ENCODE results near the gene PBX1. TPM values are rescaled to one million over a fixed set of nuclear protein-coding genes. Genes with fewer than 3 reads are reported as not detected.

PBX1 gene
- total and polyA plus RNA-seq, 4 donors = 14.0 to 125 (median 40.0) TPM

DNA sequence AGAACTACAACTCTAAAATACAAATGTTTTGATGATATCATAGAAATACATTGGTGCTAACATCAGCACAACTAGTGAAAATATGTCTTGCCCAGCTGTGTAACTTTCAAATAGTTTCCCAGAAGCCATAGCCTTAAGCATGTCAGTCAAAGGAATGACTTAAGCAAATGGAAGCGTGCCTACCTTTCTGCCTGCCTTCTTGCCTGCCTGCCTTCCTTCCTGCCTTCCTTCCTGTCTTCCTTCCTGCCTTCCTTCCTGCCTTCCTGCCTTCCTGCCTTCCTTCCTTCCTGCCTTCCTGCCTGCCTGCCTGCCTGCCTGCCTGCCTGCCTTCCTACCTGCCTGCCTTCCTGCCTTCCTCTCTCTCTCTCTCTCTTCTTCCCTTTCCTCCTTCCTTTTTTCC is 104.0 kb downstream of the PBX1 start:
- DNase-seq (no peak), ATAC-seq (ENCODE audit: low FRiP score) (no peak)
- intact Hi-C loops (cut with DNase I) = no loop called here
- Histone ChIP-seq H3K27ac (ENCODE audit: low read depth in 1 of 2, low read length in 2 of 2) (no peak overlapping the region), H3K27me3 (ENCODE audit: control insufficient read depth in 1 of 2, insufficient read depth in 2 of 2, low read length in 1 of 2) (no peaks in the 10 kb centered on the region), H3K4me3 (ENCODE audit: low read length in 2 of 2) (no peak overlapping the region), H3K9me3 (ENCODE audit: control insufficient read depth, low read length) (no peaks in the 10 kb centered on the region), H3K4me1 (ENCODE audit: control insufficient read depth in 1 of 2, insufficient read depth in 2 of 2, low read length in 2 of 2) (no peaks in the 10 kb centered on the region), H3K36me3 (ENCODE audit: control insufficient read depth in 1 of 2, insufficient read depth in 2 of 2, low read length in 1 of 2) (no peaks in the 10 kb centered on the region)
- WGBS, 2 donors = 58 to 76% methylated on average over 1 of the region's 1 CpG

DNA sequence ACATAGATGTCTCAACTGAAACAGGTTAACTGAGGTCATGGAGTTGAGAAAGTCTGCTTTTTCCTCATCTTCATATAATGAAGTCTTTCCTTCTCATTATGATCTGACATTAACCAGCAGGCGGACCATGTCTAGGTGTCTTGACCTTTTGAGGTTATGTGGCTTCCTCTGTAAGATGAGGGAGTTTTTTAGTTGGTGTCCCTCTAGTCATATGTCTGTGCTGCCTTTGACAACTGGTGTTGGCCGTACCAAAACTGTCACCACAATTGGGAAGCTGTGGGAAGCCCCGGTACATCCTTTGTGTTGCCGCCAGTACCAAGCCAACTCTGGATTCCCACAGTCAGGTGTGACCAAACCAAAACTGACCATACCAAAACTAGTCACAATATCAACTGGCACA is 105.1 kb downstream of the PBX1 start:
- no peak for ATAC-seq (ENCODE audit: low FRiP score)
- H3K27me3 ChIP-seq (ENCODE audit: control insufficient read depth in 1 of 2, insufficient read depth in 2 of 2, low read length in 1 of 2) = no peaks in the 10 kb centered on the region
- 94 to 98% methylated on average over 4 of the region's 4 CpGs for WGBS, 2 donors
- no peak overlapping the region for H3K4me3 ChIP-seq (ENCODE audit: low read length in 2 of 2)
- no peaks in the 10 kb centered on the region for H3K36me3 ChIP-seq (ENCODE audit: control insufficient read depth in 1 of 2, insufficient read depth in 2 of 2, low read length in 1 of 2)
- H3K4me1 ChIP-seq (ENCODE audit: control insufficient read depth in 1 of 2, insufficient read depth in 2 of 2, low read length in 2 of 2) = no peaks in the 10 kb centered on the region
- no peaks in the 10 kb centered on the region for H3K9me3 ChIP-seq (ENCODE audit: control insufficient read depth, low read length)
- no peak for DNase-seq
- no peak overlapping the region for H3K27ac ChIP-seq (ENCODE audit: low read depth in 1 of 2, low read length in 2 of 2)
- intact Hi-C loops (cut with DNase I) = no loop called here

DNA sequence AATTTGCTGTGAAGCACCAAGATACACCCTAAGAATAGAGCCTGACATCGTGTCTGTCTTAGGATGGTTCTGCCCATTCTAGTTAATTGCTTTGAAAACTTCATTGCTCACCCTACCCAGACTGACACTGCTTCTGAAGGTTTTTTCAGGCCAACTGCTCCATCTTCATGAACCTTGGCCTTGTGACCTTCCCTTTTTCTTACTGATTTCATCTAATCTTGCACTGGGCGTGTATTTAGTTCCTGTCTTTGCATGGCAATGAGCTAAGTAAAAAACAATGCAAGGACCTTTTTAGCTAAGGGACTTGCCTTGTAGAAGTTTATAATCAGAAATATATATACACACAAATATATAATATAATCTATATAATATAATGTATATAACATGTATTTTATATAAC is 108.0 kb downstream of the PBX1 start:
- no peak for ATAC-seq (ENCODE audit: low FRiP score)
- no peaks in the 10 kb centered on the region for H3K27me3 ChIP-seq (ENCODE audit: control insufficient read depth in 1 of 2, insufficient read depth in 2 of 2, low read length in 1 of 2)
- no peaks in the 10 kb centered on the region for H3K4me1 ChIP-seq (ENCODE audit: control insufficient read depth in 1 of 2, insufficient read depth in 2 of 2, low read length in 2 of 2)
- H3K4me3 ChIP-seq (ENCODE audit: low read length in 2 of 2) = no peak overlapping the region
- 95 to 98% methylated on average over 2 of the region's 2 CpGs for WGBS, 2 donors
- no peak overlapping the region for H3K27ac ChIP-seq (ENCODE audit: low read depth in 1 of 2, low read length in 2 of 2)
- H3K36me3 ChIP-seq (ENCODE audit: control insufficient read depth in 1 of 2, insufficient read depth in 2 of 2, low read length in 1 of 2) = no peaks in the 10 kb centered on the region
- DNase-seq = no peak
- no peaks in the 10 kb centered on the region for H3K9me3 ChIP-seq (ENCODE audit: control insufficient read depth, low read length)
- intact Hi-C loops (cut with DNase I) = no loop called here

DNA sequence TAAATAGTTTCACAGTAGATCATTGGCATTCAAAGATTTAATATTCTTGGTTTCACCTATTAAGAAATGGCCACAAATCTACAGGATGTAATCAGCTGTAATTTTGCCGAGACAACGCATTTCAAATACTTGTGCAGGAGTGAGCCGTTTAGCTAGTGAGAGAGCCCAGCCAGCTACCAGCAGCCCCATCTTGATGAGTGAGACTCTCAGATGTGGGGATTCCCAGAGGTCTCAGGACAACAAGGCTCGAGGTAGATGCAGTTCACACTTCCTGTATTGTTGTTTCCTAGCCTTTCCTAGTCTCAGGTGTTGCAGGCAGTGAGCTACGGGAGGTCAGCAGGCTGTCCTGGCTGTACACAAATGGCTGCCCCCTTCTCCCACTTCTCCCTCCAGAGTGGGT is 108.6 kb downstream of the PBX1 start:
- no peak overlapping the region for H3K27ac ChIP-seq (ENCODE audit: low read depth in 1 of 2, low read length in 2 of 2)
- ATAC-seq (ENCODE audit: low FRiP score) (no peak), DNase-seq (no peak)
- intact Hi-C loops (cut with DNase I) = no loop called here
- no peaks in the 10 kb centered on the region for H3K27me3 ChIP-seq (ENCODE audit: control insufficient read depth in 1 of 2, insufficient read depth in 2 of 2, low read length in 1 of 2)
- H3K36me3 ChIP-seq (ENCODE audit: control insufficient read depth in 1 of 2, insufficient read depth in 2 of 2, low read length in 1 of 2) = no peaks in the 10 kb centered on the region
- H3K4me3 ChIP-seq (ENCODE audit: low read length in 2 of 2) = no peak overlapping the region
- WGBS, 2 donors = 87 to 90% methylated on average over 5 of the region's 5 CpGs
- no peaks in the 10 kb centered on the region for H3K4me1 ChIP-seq (ENCODE audit: control insufficient read depth in 1 of 2, insufficient read depth in 2 of 2, low read length in 2 of 2)
- H3K9me3 ChIP-seq (ENCODE audit: control insufficient read depth, low read length) = no peaks in the 10 kb centered on the region

- Histone ChIP-seq H3K4me3 (ENCODE audit: low read length in 2 of 2) (no peak overlapping the region), H3K27me3 (ENCODE audit: control insufficient read depth in 1 of 2, insufficient read depth in 2 of 2, low read length in 1 of 2) (no peaks in the 10 kb centered on the region), H3K36me3 (ENCODE audit: control insufficient read depth in 1 of 2, insufficient read depth in 2 of 2, low read length in 1 of 2) (no peaks in the 10 kb centered on the region), H3K9me3 (ENCODE audit: control insufficient read depth, low read length) (no peaks in the 10 kb centered on the region), H3K27ac (ENCODE audit: low read depth in 1 of 2, low read length in 2 of 2) (no peak overlapping the region), H3K4me1 (ENCODE audit: control insufficient read depth in 1 of 2, insufficient read depth in 2 of 2, low read length in 2 of 2) (peaks cover 0 to 2% of the 10 kb centered on the region in 2 donors)
- 89 to 90% methylated on average over 20 of the region's 20 CpGs for WGBS, 2 donors
- intact Hi-C loops (cut with DNase I) = no loop called here
- no peak for DNase-seq
- ATAC-seq (ENCODE audit: low FRiP score) = no peak
These were observed 109.8 kb downstream of the PBX1 start for GRCh38 chr1:164668491-164669400.

DNA sequence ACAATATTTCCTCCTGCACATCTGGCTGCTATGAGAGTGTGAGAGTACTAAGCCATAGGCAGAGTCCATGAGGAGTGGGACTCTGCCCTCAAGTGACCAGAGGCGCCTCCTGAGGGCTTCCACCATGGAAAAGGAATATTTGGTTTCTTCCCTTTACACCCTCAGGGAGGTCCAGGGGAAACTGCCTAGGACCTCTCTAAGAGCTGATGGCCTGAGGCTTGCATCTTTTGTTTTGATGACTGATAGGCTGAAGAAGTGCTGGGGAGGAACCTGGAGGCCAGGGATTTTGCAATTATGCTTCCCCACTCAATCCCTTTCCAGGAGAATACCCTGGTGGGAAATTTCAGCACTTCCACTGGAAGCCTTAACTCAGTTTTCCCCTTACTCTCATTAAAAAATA is 111.0 kb downstream of the PBX1 start:
- Histone ChIP-seq H3K4me3 (ENCODE audit: low read length in 2 of 2) (no peak overlapping the region), H3K27me3 (ENCODE audit: control insufficient read depth in 1 of 2, insufficient read depth in 2 of 2, low read length in 1 of 2) (no peaks in the 10 kb centered on the region), H3K36me3 (ENCODE audit: control insufficient read depth in 1 of 2, insufficient read depth in 2 of 2, low read length in 1 of 2) (no peaks in the 10 kb centered on the region), H3K4me1 (ENCODE audit: control insufficient read depth in 1 of 2, insufficient read depth in 2 of 2, low read length in 2 of 2) (peaks cover 0 to 10% of the 10 kb centered on the region in 2 donors), H3K27ac (ENCODE audit: low read depth in 1 of 2, low read length in 2 of 2) (no peak overlapping the region), H3K9me3 (ENCODE audit: control insufficient read depth, low read length) (no peaks in the 10 kb centered on the region)
- no peak for DNase-seq
- intact Hi-C loops (cut with DNase I) = no loop called here
- WGBS, 2 donors = 97 to 100% methylated on average over 1 of the region's 1 CpG
- ATAC-seq (ENCODE audit: low FRiP score) = no peak

GRCh38 chr1:164670786-164671185 is 111.8 kb downstream of the PBX1 start:
- H3K4me1 ChIP-seq (ENCODE audit: control insufficient read depth in 1 of 2, insufficient read depth in 2 of 2, low read length in 2 of 2) = peaks cover 0 to 10% of the 10 kb centered on the region in 2 donors
- no peak overlapping the region for H3K27ac ChIP-seq (ENCODE audit: low read depth in 1 of 2, low read length in 2 of 2)
- WGBS, 2 donors = 74 to 76% methylated on average over 6 of the region's 6 CpGs

GRCh38 chr1:164671323-164671965 is 112.5 kb downstream of the PBX1 start:
- H3K27me3 ChIP-seq (ENCODE audit: control insufficient read depth in 1 of 2, insufficient read depth in 2 of 2, low read length in 1 of 2) = no peaks in the 10 kb centered on the region
- DNase-seq (no peak), ATAC-seq (ENCODE audit: low FRiP score) (no peak)
- H3K4me1 ChIP-seq (ENCODE audit: control insufficient read depth in 1 of 2, insufficient read depth in 2 of 2, low read length in 2 of 2) = peaks cover 0 to 10% of the 10 kb centered on the region in 2 donors
- H3K9me3 ChIP-seq (ENCODE audit: control insufficient read depth, low read length) = no peaks in the 10 kb centered on the region
- WGBS, 2 donors = 76 to 81% methylated on average over 7 of the region's 7 CpGs
- no peak overlapping the region for H3K4me3 ChIP-seq (ENCODE audit: low read length in 2 of 2)
- no peak overlapping the region for H3K27ac ChIP-seq (ENCODE audit: low read depth in 1 of 2, low read length in 2 of 2)
- H3K36me3 ChIP-seq (ENCODE audit: control insufficient read depth in 1 of 2, insufficient read depth in 2 of 2, low read length in 1 of 2) = no peaks in the 10 kb centered on the region
- intact Hi-C loops (cut with DNase I) = no loop called here

More at GRCh38 chr1:164670786-164671185, 111.8 kb downstream of the PBX1 start:
- intact Hi-C loops (cut with DNase I) = no loop called here
- Histone ChIP-seq H3K36me3 (ENCODE audit: control insufficient read depth in 1 of 2, insufficient read depth in 2 of 2, low read length in 1 of 2) (no peaks in the 10 kb centered on the region), H3K27me3 (ENCODE audit: control insufficient read depth in 1 of 2, insufficient read depth in 2 of 2, low read length in 1 of 2) (no peaks in the 10 kb centered on the region), H3K4me3 (ENCODE audit: low read length in 2 of 2) (no peak overlapping the region), H3K9me3 (ENCODE audit: control insufficient read depth, low read length) (no peaks in the 10 kb centered on the region)
- DNase-seq = no peak
- no peak for ATAC-seq (ENCODE audit: low FRiP score)
